Measurements from ENCODE around the gene ODC1. TPM values are rescaled to one million over a fixed set of nuclear protein-coding genes. Genes with fewer than 3 reads are reported as not detected.

Gene ODC1
- total and polyA plus RNA-seq, 12 donors = 6.4 to 204 (median 23.1) TPM

DNA sequence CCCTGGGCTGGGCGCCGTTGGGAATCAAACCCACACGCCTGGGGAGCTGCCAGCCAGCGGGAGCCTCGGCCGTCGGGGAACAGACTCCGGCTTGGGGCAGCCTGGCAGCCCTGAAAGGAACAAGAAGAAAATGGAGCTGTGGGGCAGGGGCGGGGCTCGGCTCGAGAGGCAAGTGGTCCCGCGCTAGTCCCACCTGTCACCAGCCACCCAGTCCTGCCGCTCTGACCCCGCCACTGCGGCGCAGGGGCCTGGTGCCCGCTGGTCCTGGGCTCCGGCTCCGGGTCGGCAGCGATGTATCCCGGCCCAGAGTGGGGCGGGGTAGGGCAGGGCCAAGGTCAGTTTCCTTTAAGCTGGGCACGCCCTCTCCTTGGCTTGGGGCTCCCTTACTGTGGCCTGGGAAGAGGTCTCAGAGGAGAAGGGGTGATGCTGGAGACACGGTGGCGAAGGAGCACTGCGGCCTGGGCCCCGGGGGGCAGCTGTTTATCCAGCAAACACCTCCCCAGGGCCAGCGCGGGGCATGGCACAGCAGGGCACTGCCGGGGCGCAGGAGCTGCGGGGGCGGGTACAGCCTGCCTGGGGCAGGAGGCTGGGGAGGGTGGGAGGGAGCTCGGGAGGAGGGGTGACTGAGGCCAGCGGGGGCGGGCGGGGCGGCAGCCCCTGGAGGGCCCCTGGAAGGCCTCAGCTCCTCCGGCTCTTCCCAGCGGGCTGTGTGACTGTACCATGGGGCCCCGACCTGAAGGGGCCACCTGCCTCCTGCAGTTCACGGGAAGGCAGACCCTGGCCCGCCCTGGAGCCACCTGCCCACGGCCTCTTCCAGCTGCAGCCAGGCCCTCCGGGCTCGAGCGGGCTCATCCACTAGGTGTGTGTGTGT is 15.6 kb downstream of the ODC1 start:
- Histone ChIP-seq H3K27me3 (no peaks in the 10 kb centered on the region), H3K4me1 (replicated peaks in 1 of 2) (peaks cover 0 to 7% of the 10 kb centered on the region in 2 donors), H3K36me3 (replicated peaks in 1 of 2) (no peaks in the 10 kb centered on the region), H3K4me3 (peak overlapping the region in 1 of 4 donors; percentile 49), H3K27ac (no peak overlapping the region), H3K9me3 (replicated peaks in 1 of 3) (no peaks in the 10 kb centered on the region)
- TF ChIP-seq POLR2A (IDR thresholded peaks at IDR 0.05) = no peak
- TF ChIP-seq, protein P1, sequence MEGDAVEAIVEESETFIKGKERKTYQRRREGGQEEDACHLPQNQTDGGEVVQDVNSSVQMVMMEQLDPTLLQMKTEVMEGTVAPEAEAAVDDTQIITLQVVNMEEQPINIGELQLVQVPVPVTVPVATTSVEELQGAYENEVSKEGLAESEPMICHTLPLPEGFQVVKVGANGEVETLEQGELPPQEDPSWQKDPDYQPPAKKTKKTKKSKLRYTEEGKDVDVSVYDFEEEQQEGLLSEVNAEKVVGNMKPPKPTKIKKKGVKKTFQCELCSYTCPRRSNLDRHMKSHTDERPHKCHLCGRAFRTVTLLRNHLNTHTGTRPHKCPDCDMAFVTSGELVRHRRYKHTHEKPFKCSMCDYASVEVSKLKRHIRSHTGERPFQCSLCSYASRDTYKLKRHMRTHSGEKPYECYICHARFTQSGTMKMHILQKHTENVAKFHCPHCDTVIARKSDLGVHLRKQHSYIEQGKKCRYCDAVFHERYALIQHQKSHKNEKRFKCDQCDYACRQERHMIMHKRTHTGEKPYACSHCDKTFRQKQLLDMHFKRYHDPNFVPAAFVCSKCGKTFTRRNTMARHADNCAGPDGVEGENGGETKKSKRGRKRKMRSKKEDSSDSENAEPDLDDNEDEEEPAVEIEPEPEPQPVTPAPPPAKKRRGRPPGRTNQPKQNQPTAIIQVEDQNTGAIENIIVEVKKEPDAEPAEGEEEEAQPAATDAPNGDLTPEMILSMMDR (IDR thresholded peaks at IDR 0.05) = no peak
- DNase-seq = peak in 2 of 7 donors; percentile 39 to 40
- intact Hi-C loops (cut with DNase I) = loop anchor here (5.0 to 10.0 kb wide), 2 partner anchors 232 to 360 kb away; no protein-coding TSS in a partner anchor
- 0 to 25% (median 23%) methylated on average over 13 to 49 of the region's 49 CpGs for WGBS, 4 donors

GRCh38 chr2:10431797-10432196 is 16.3 kb downstream of the ODC1 start:
- peaks cover 0 to 7% of the 10 kb centered on the region in 2 donors for H3K4me1 ChIP-seq (replicated peaks in 1 of 2)
- WGBS, 4 donors = 67 to 77% (median 76%) methylated on average over 8 to 16 of the region's 16 CpGs
- H3K27me3 ChIP-seq = no peaks in the 10 kb centered on the region
- H3K36me3 ChIP-seq (replicated peaks in 1 of 2) = peaks cover 0 to 4% of the 10 kb centered on the region in 2 donors
- H3K27ac ChIP-seq = no peak overlapping the region
- no peak for TF ChIP-seq POLR2A (IDR thresholded peaks at IDR 0.05)
- TF ChIP-seq, protein P1 (IDR thresholded peaks at IDR 0.05) = no peak
- H3K4me3 ChIP-seq = peak overlapping the region in 1 of 4 donors; percentile 49
- intact Hi-C loops (cut with DNase I) = loop anchor here (5.0 to 10.0 kb wide), 2 partner anchors 233 to 359 kb away; no protein-coding TSS in a partner anchor
- H3K9me3 ChIP-seq (replicated peaks in 1 of 3) = no peaks in the 10 kb centered on the region
- no peak for DNase-seq

- peaks cover 0 to 6% of the 10 kb centered on the region in 2 donors for H3K36me3 ChIP-seq (replicated peaks in 1 of 2)
- H3K4me3 ChIP-seq = no peak overlapping the region
- DNase-seq = no peak
- TF ChIP-seq, protein P1 (IDR thresholded peaks at IDR 0.05) = no peak
- TF ChIP-seq POLR2A (IDR thresholded peaks at IDR 0.05) = no peak
- H3K27ac ChIP-seq = no peak overlapping the region
- intact Hi-C loops (cut with DNase I) = loop anchor here (5.0 to 10.0 kb wide), 2 partner anchors 234 to 359 kb away; no protein-coding TSS in a partner anchor
- 82 to 89% (median 87%) methylated on average over 8 of the region's 8 CpGs for WGBS, 4 donors
- H3K9me3 ChIP-seq (replicated peaks in 1 of 3) = no peaks in the 10 kb centered on the region
- H3K27me3 ChIP-seq = no peaks in the 10 kb centered on the region
- H3K4me1 ChIP-seq (replicated peaks in 1 of 2) = peaks cover 0 to 7% of the 10 kb centered on the region in 2 donors
Measured at GRCh38 chr2:10430886-10431622, 17.1 kb downstream of the ODC1 start.

DNA sequence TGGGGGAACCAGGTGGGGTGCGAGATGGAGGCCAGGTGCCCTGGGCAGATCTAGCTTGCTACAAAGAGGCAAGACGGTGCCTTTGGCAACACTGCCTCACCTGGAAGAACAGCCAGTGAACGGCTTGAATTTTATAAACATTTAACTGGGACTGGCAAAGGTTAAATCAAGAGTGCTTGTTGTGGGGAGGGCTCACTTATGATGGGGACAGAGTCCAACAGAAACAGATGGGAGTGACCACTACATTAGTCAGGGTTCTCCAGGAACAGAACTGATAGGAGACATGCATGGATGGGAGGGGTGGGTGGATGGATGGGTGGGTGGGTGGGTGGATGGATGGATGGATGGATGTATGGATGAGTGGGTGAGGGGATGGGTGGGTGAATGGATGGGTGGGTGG is 19.2 kb downstream of the ODC1 start:
- Histone ChIP-seq H3K4me3 (no peak overlapping the region), H3K4me1 (replicated peaks in 1 of 2) (peaks cover 0 to 7% of the 10 kb centered on the region in 2 donors), H3K9me3 (replicated peaks in 1 of 3) (no peaks in the 10 kb centered on the region), H3K27me3 (no peaks in the 10 kb centered on the region), H3K27ac (no peak overlapping the region), H3K36me3 (replicated peaks in 1 of 2) (peaks cover 0 to 13% of the 10 kb centered on the region in 2 donors)
- WGBS, 4 donors = 76 to 92% (median 90%) methylated on average over 2 to 3 of the region's 3 CpGs
- intact Hi-C loops (cut with DNase I) = no loop called here
- TF ChIP-seq POLR2A (IDR thresholded peaks at IDR 0.05) = no peak
- TF ChIP-seq, protein P1 (IDR thresholded peaks at IDR 0.05) = no peak
- no peak for DNase-seq
